ENCODE measurements around the gene SNRK.
"Not testable (repeated sequence)": the region's sequence is repeated elsewhere in the genome, so short reads cannot be mapped to it uniquely, and the experiment has no call there.

Gene SNRK

GRCh38 chr3:43344520-43344919 lies 58.2 kb downstream of the SNRK start:
- DNase-seq (ENCODE audit: low read depth in 4 of 4, low spot score in 1 of 4) = no peak

- DNase-seq (ENCODE audit: low read depth in 4 of 4, low spot score in 1 of 4) = no peak
Measured at GRCh38 chr3:43345246-43345645, 58.9 kb downstream of the SNRK start.

GRCh38 chr3:43345877-43346276 lies 59.5 kb downstream of the SNRK start:
- DNase-seq (ENCODE audit: low read depth in 4 of 4, low spot score in 1 of 4) = no peak

DNA sequence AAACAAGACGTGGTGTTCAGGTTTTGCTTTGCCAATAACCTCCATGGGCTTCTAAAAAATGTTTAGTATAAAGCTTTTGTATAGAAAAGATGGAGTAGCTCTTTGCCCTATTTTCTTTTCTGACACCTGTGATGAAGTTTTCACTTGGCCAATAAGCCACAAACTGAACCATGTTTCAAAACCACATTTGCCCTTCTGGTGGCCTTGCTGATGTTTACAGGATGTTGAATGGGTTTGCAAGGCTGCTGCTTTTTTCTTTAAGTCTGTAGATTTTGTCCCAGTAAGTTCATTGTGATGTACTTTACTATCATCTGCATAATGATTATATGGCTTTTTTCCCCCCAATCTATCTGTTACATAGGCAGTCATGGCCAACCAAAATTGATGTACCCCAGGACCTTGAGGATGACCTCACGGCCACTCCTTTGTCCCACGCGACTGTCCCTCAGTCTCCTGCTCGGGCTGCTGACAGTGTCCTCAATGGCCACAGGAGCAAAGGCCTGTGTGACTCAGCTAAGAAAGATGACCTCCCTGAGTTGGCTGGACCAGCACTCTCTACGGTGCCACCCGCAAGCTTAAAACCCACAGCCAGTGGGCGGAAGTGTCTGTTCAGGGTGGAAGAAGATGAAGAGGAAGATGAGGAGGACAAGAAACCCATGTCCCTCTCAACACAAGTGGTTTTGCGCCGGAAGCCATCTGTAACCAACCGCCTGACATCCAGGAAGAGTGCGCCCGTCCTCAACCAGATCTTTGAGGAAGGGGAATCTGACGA lies 60.8 kb downstream of the SNRK start:
- no peak for DNase-seq (ENCODE audit: low read depth in 4 of 4, low spot score in 1 of 4)

GRCh38 chr3:43347774-43348173 lies 61.4 kb downstream of the SNRK start:
- no peak for DNase-seq (ENCODE audit: low read depth in 4 of 4, low spot score in 1 of 4)

- no peak for DNase-seq (ENCODE audit: low read depth in 4 of 4, low spot score in 1 of 4)
Measured at GRCh38 chr3:43348350-43348749, 62.0 kb downstream of the SNRK start.

DNA sequence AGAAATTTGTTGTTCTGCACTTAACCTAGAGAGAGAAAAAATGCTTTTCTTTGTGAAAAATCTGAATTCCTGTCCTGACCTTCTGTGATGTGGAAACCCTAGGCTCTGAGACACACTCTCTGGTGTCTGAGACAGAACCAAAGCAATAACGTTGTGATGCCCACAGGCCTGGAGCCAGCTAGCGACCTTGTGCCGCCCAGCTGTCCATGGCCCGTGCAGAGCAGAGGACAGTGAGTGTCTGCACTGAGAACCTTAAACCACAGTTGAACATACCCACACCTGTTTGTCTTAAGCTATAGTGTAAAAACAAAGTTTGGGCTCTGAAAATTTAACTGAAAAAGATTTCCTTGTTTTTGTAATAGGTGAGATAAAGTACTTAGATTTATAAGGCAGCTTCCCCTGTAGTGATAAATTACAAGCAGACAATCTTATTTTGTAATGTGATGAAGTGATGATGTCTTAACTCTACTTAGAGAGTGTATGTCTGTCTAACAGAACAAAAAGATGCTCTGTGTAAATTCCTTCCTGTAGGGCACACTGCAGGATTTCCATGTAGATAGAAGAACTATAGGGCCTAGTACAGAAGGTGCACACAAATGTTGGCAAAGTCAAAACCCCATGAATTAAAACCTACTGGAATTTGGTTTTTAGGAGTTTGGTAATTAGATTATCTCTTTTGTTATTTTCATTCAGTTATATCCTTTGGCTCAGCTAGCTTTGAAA lies 62.7 kb downstream of the SNRK start:
- no peak for DNase-seq (ENCODE audit: low read depth in 4 of 4, low spot score in 1 of 4)

- no peak for DNase-seq (ENCODE audit: low read depth in 4 of 4, low spot score in 1 of 4)
Measured at GRCh38 chr3:43349716-43350115, 63.4 kb downstream of the SNRK start.

DNA sequence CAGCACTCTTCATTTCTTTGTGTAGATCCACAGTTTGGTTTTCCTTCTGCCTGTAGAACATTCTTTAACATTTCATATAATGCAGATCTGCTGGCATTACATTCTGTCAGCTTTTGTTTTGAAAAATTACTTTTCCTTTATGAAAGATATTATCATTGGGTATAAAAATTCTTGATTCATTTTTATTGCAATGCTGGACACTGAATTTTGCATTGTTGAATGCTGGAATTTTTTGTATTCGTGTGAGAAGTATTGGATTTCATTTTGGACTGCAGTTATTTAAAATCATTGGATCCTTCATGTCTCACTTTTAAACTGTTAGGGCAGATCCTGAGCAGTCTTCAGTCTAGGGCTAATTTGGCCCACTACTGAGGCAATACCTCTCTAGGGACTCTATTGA lies 67.1 kb downstream of the SNRK start:
- DNase-seq (ENCODE audit: low read depth in 4 of 4, low spot score in 1 of 4) = no peak

GRCh38 chr3:43353923-43354670 lies 67.8 kb downstream of the SNRK start:
- DNase-seq (ENCODE audit: low read depth in 4 of 4, low spot score in 1 of 4) = no peak

DNA sequence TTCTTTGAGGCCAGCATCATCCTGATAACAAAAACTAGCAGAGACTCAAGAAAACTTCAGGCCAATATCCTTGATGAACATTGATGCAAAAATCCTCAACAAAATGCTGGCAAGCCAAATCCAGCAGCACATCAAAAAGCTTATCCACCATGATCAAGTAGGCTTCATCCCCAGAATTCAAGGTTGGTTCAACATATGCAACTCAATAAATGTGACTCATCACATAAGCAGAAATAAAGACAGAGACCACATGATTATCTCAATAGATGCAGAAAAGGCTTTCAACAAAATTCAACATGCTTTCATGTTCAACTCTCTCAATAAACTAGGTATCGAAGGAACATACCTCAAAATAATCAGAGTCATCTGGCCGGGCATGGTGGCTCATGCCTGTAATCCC lies 69.7 kb downstream of the SNRK start:
- DNase-seq (ENCODE audit: low read depth in 4 of 4, low spot score in 1 of 4) = not testable (repeated sequence)

DNA sequence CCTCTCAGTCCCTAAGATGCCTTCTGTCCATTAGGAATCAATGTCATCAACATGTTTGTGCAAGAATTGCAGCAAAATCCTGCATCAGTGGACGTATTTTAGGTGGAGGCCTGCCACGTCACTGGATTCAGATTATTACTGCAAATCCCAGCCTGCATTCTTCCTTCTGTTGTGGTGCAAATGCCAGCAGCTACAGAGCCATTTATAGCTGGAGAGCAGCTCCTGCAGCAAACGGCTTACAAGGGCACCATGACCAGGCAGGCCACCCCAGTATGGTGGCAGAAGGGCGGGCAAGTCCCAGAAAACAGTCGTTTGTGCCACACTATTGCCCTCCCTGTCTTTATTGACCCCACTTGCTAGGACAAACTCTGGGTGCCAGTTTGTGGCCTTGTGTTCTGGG lies 74.7 kb downstream of the SNRK start:
- no peak for DNase-seq (ENCODE audit: low read depth in 4 of 4, low spot score in 1 of 4)

- no peak for DNase-seq (ENCODE audit: low read depth in 4 of 4, low spot score in 1 of 4)
Measured at GRCh38 chr3:43362183-43362582, 75.8 kb downstream of the SNRK start.

- DNase-seq (ENCODE audit: low read depth in 4 of 4, low spot score in 1 of 4) = no peak
Measured at GRCh38 chr3:43362961-43363360, 76.6 kb downstream of the SNRK start.

DNA sequence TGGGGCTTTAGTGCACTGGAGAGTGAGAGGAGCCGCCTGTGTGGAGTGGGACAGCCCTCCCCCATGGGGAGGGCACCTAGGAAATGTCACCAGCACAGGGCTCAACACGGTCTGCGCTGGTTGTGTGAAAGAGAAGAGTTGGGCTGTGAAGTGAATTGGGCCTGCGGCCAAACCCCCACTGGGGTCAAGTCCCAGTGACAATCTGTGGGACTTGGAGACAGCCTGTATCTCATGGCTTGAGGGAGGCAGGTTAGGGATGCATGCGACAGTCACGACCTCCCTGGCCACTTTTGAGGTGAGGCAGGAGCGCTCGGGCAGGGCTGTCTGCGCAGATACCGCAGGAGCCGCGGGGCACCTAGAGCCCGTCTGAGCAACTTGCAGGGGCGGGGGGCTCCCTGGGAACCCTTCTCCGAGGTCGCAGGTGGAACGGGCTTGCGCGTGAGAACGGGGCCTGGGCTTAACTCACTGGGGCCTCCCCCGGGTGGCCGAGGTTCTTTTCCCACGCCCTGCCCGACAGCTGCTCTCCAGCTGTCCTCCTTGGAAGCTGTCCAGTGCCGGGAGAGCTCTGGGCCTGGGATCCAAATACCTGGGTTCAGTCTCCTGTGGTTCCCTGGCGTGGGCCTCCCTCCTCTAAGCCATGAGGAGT lies 77.4 kb downstream of the SNRK start:
- DNase-seq (ENCODE audit: low read depth in 4 of 4, low spot score in 1 of 4) = no peak

GRCh38 chr3:43364494-43364893 lies 78.2 kb downstream of the SNRK start:
- no peak for DNase-seq (ENCODE audit: low read depth in 4 of 4, low spot score in 1 of 4)

DNA sequence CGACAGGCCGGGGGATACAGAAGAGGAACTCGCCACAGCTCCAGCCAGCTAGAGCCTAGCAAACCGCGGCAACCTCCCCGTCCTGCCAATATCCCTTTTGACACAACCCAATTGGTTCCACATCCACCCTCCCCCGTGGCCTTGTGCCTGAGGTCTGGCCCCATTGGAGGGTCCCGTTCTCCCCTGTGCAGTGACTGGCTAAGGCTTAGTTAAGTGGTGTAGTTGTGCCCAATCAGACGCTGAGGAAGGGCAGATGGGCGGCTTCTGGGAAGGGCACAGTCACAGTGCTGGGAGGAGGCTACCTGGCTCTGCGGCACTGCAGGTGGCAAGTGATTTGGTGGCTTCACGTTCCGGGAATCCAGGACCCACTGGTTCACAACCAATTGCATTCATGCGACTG lies 78.6 kb downstream of the SNRK start:
- no peak for DNase-seq (ENCODE audit: low read depth in 4 of 4, low spot score in 1 of 4)

- no peak for DNase-seq (ENCODE audit: low read depth in 4 of 4, low spot score in 1 of 4)
Measured at GRCh38 chr3:43365601-43366305, 79.4 kb downstream of the SNRK start.

DNA sequence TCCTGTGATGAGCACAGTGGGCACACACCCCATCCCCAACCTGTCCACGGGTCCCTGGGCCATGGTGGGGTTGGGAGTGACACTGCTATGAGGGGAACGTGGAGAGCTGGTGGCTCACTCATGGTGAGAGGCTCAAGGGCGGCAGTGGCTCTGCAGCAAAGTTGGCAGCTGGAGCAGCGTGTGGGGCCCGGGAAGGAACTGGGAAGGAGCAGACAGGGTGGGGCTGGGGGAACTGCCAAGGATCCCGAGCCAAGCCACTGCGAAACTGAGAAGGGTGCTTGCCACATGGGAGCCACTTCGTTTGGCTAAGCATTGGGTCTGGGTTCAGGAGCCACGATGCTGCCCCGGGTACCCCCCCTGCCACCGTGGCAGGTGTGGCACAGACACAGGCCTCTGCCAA lies 80.1 kb downstream of the SNRK start:
- no peak for DNase-seq (ENCODE audit: low read depth in 4 of 4, low spot score in 1 of 4)

- DNase-seq (ENCODE audit: low read depth in 4 of 4, low spot score in 1 of 4) = no peak
Measured at GRCh38 chr3:43366885-43367284, 80.5 kb downstream of the SNRK start.
